BE2C (cell line): ENCODE measurements around the gene KCNA10.

ENCODE experiments used
- DNase-seq: peaks from one replicate; pipeline ENCODE4 v3.0.0-alpha.2; 2020
- H3K27me3 ChIP-seq: fragments of 250-450 bp; sonication (Bioruptor Pico); 2 replicates; pipeline ENCODE4 v1.5.1; 2020; ENCODE audit warnings: mild to moderate bottlenecking
- H3K36me3 ChIP-seq: fragments of 250-450 bp; sonication (Bioruptor Pico); 2 replicates; pipeline ENCODE4 v1.5.1; 2020; ENCODE audit warnings: mild to moderate bottlenecking
- H3K4me1 ChIP-seq: fragments of 250-450 bp; sonication (Bioruptor Pico); 2 replicates; pipeline ENCODE4 v1.5.1; 2020
- H3K4me3 ChIP-seq: 2 replicates; pipeline ENCODE4 v1.5.1; 2011; ENCODE audit warnings: low read depth, low read length
- H3K9me3 ChIP-seq: fragments of 250-450 bp; sonication (Bioruptor Pico); 2 replicates; pipeline ENCODE4 v1.5.1; 2020
- CTCF ChIP-seq: IDR thresholded peaks from 2 replicates; pipeline ENCODE4 v1.5.1; 2012; ENCODE audit warnings: mild to moderate bottlenecking, low read depth, low read length

Gene KCNA10

GRCh38 chr1:110557481-110557880, 38.5 kb upstream of the KCNA10 start:
- Histone ChIP-seq H3K27me3 (no peaks in the 10 kb centered on the region; the same call in 1 of the 2 replicates), H3K36me3 (no peaks in the 10 kb centered on the region), H3K9me3 (no peaks in the 10 kb centered on the region), H3K4me1 (no peaks in the 10 kb centered on the region), H3K4me3 (no peak overlapping the region)
- DNase-seq = no peak
- no peak for TF ChIP-seq CTCF

- Histone ChIP-seq H3K4me3 (no peak overlapping the region), H3K9me3 (no peaks in the 10 kb centered on the region), H3K4me1 (no peaks in the 10 kb centered on the region), H3K27me3 (no peaks in the 10 kb centered on the region; the same call in 1 of the 2 replicates), H3K36me3 (no peaks in the 10 kb centered on the region)
- TF ChIP-seq CTCF = no peak
- no peak for DNase-seq
Observed at GRCh38 chr1:110556471-110556807, 37.5 kb upstream of the KCNA10 start.

- TF ChIP-seq CTCF = no peak
- Histone ChIP-seq H3K27me3 (no peaks in the 10 kb centered on the region; the same call in 1 of the 2 replicates), H3K36me3 (no peaks in the 10 kb centered on the region), H3K4me1 (no peaks in the 10 kb centered on the region), H3K9me3 (no peaks in the 10 kb centered on the region), H3K4me3 (peak overlapping the region; percentile 48)
- DNase-seq = peak; percentile 62
Observed at GRCh38 chr1:110555807-110556470, 37.0 kb upstream of the KCNA10 start.

- peak overlapping the region; percentile 48 for H3K4me3 ChIP-seq
- H3K36me3 ChIP-seq = no peaks in the 10 kb centered on the region
- H3K4me1 ChIP-seq = no peaks in the 10 kb centered on the region
- no peaks in the 10 kb centered on the region; the same call in 1 of the 2 replicates for H3K27me3 ChIP-seq
- TF ChIP-seq CTCF = peak; percentile 74
- DNase-seq = peak; percentile 79
- H3K9me3 ChIP-seq = no peaks in the 10 kb centered on the region
Observed at GRCh38 chr1:110554871-110555801, 36.2 kb upstream of the KCNA10 start.

- TF ChIP-seq CTCF = no peak
- no peak overlapping the region for H3K4me3 ChIP-seq
- H3K4me1 ChIP-seq = no peaks in the 10 kb centered on the region
- no peaks in the 10 kb centered on the region for H3K36me3 ChIP-seq
- no peaks in the 10 kb centered on the region for H3K9me3 ChIP-seq
- DNase-seq = no peak
- no peaks in the 10 kb centered on the region; the same call in 1 of the 2 replicates for H3K27me3 ChIP-seq
Observed at GRCh38 chr1:110551278-110551809, 32.4 kb upstream of the KCNA10 start.

GRCh38 chr1:110549831-110550230, 30.9 kb upstream of the KCNA10 start:
- Histone ChIP-seq H3K27me3 (no peaks in the 10 kb centered on the region; the same call in 1 of the 2 replicates), H3K4me1 (no peaks in the 10 kb centered on the region), H3K4me3 (no peak overlapping the region), H3K36me3 (no peaks in the 10 kb centered on the region), H3K9me3 (no peaks in the 10 kb centered on the region)
- no peak for DNase-seq
- TF ChIP-seq CTCF = no peak
